ENCODE measurements around the gene PTGFRN. TPM values are rescaled to one million over a fixed set of nuclear protein-coding genes. Genes with fewer than 3 reads are reported as not detected.

PTGFRN gene
- total and polyA plus RNA-seq, 2 of the 8 experiments (the other 6 are each of a cell fraction or from before 2014, with no cell fraction given) = 13.0 to 32.6 TPM

DNA sequence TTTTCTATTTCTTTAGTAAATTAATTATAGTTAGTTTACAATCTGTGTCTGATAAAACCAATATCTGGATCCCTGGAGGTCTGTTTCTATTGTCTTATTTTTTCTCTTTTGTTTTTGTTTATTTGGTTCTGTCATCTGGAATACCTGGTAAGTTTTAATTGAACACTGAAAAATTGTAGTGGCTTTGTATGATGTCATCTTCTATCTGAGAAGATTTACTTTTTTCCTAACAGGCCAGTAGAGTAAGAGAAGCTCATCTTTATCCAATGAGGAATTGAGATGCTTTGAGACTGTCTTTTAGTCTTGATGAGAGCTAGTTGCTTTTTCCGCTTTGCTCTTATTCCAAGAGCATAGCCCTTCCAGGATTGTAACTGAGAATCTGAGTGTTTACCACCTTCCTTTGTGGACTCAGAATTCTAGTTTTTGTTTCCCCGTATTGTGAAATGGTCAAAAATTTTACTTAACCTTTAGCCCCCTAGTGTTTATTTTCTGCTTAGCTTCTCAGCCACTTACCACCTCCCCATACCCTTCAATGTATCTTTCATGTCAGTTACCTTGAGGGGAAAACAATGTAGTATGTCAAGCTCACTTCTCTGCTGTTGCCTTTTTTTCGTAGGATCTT is 25.0 kb downstream of the PTGFRN start:
- no peaks in the 10 kb centered on the region; a peak in 2 of 7 replicates for H3K4me1 ChIP-seq (replicated peaks in 1 of 4; ENCODE audit: control insufficient read depth in 3 of 4, insufficient read depth in 4 of 4, low read length in 3 of 4)
- no peak overlapping the region for H2BK20ac ChIP-seq (ENCODE audit: low read length)
- no peak overlapping the region for H3K4me3 ChIP-seq (ENCODE audit: extremely low read depth in 1 of 4, insufficient read depth in 2 of 4, low read depth in 3 of 4, low read length in 4 of 4)
- H3K4me2 ChIP-seq (ENCODE audit: insufficient read depth in 1 of 2, low read depth in 2 of 2, low read length in 2 of 2) = no peak overlapping the region
- H3K23me2 ChIP-seq (ENCODE audit: low read depth, low read length) = no peaks in the 10 kb centered on the region; the same call in 1 of the 2 replicates
- no peak overlapping the region for H2BK15ac ChIP-seq (ENCODE audit: low read length)
- H2BK120ac ChIP-seq (replicated peaks; ENCODE audit: low read depth, low read length) = no peak overlapping the region
- no peaks in the 10 kb centered on the region for H3K27me3 ChIP-seq (replicated peaks in 1 of 4; ENCODE audit: control insufficient read depth in 3 of 4, extremely low read depth in 1 of 4, insufficient read depth in 3 of 4, low read length in 3 of 4)
- no peak overlapping the region for H2AK5ac ChIP-seq (ENCODE audit: low read depth, low read length)
- no peak overlapping the region for H4K91ac ChIP-seq (replicated peaks; ENCODE audit: insufficient read length, low read length)
- H2AFZ ChIP-seq (ENCODE audit: low read length) = no peak overlapping the region
- H3K36me3 ChIP-seq (ENCODE audit: control insufficient read depth in 2 of 4, insufficient read depth in 4 of 4, low read length in 3 of 4) = no peaks in the 10 kb centered on the region
- H3K14ac ChIP-seq (ENCODE audit: insufficient read length) = no peak overlapping the region
- CTCF ChIA-PET (ENCODE audit: partially characterized antibody) = interaction anchor here (0.6 to 3.1 kb wide), 28 partner anchors 9 to 227 kb away, joined by 3 to 25 read pairs (median 4); no protein-coding TSS in a partner anchor
- no peak overlapping the region for H2BK5ac ChIP-seq (ENCODE audit: low read depth, low read length)
- TF ChIP-seq TEAD4 (IDR thresholded peaks at IDR 0.05; ENCODE audit: low read depth, low read length) (no peak), RAD21 (IDR thresholded peaks at IDR 0.05 in 1 of 2, conservative IDR thresholded peaks at IDR 0.05 in 1 of 2; ENCODE audit: low read depth in 2 of 2, low read length in 2 of 2) (peak; percentile 22 to 28; a peak in 2 of 4 replicates), CEBPB (IDR thresholded peaks at IDR 0.05; ENCODE audit: low read depth, low read length) (peak; percentile 74)
- TF ChIP-seq, protein P1, sequence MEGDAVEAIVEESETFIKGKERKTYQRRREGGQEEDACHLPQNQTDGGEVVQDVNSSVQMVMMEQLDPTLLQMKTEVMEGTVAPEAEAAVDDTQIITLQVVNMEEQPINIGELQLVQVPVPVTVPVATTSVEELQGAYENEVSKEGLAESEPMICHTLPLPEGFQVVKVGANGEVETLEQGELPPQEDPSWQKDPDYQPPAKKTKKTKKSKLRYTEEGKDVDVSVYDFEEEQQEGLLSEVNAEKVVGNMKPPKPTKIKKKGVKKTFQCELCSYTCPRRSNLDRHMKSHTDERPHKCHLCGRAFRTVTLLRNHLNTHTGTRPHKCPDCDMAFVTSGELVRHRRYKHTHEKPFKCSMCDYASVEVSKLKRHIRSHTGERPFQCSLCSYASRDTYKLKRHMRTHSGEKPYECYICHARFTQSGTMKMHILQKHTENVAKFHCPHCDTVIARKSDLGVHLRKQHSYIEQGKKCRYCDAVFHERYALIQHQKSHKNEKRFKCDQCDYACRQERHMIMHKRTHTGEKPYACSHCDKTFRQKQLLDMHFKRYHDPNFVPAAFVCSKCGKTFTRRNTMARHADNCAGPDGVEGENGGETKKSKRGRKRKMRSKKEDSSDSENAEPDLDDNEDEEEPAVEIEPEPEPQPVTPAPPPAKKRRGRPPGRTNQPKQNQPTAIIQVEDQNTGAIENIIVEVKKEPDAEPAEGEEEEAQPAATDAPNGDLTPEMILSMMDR (IDR thresholded peaks at IDR 0.05; ENCODE audit: control extremely low read depth in 1 of 3, insufficient read depth in 1 of 3, low read depth in 1 of 3, low read length in 3 of 3) = peak in 1 of 3 experiments; percentile 48; a peak in 2 of 4 replicates
- H3K79me1 ChIP-seq (ENCODE audit: low read depth, low read length) = peaks cover 3% of the 10 kb centered on the region; the same call in 1 of the 2 replicates
- no peak overlapping the region for H3K9ac ChIP-seq (replicated peaks in 1 of 4; ENCODE audit: extremely low read depth in 1 of 4, low read depth in 3 of 4, low read length in 3 of 4)
- no peak overlapping the region for H3K4ac ChIP-seq (replicated peaks; ENCODE audit: insufficient read length, low read depth, low read length)
- DNase-seq (ENCODE audit: low read depth in 1 of 2, low spot score in 2 of 2) (no peak), FAIRE-seq (peak; percentile 50)
- POLR2A ChIA-PET (ENCODE audit: partially characterized antibody) = interaction anchor here (1.2 kb wide), 1 partner anchor 25 kb away, joined by 5 read pairs; the partner anchor contains the start of gene PTGFRN
- no peak overlapping the region for H3K56ac ChIP-seq (replicated peaks; ENCODE audit: insufficient read length, low read depth, low read length)
- no peak overlapping the region for H3K27ac ChIP-seq (ENCODE audit: low read depth, low read length)
- H3K18ac ChIP-seq (ENCODE audit: extremely low read depth, low read length) = no peak overlapping the region
- H3K23ac ChIP-seq (ENCODE audit: insufficient read length) = no peak overlapping the region
- no peak overlapping the region for H4K8ac ChIP-seq (ENCODE audit: extremely low read depth, insufficient read depth, low read length)
- no peak overlapping the region for H4K5ac ChIP-seq (ENCODE audit: insufficient read length, low read depth, low read length)
- no peaks in the 10 kb centered on the region for H4K20me1 ChIP-seq (replicated peaks in 1 of 2; ENCODE audit: control insufficient read depth in 1 of 2, insufficient read depth in 2 of 2, low read length in 2 of 2)
- H2BK12ac ChIP-seq (ENCODE audit: low read depth, low read length) = no peak overlapping the region
- peaks cover 0 to 19% of the 10 kb centered on the region in 2 experiments; a peak in 1 of 4 replicates for H3K79me2 ChIP-seq (ENCODE audit: control insufficient read depth in 1 of 2, insufficient read depth in 2 of 2, low read length in 2 of 2)
- no peaks in the 10 kb centered on the region for H3K9me3 ChIP-seq (ENCODE audit: insufficient read depth in 2 of 2, low read depth in 1 of 2, low read length in 1 of 2)
- 73% methylated on average over 3 of the region's 3 CpGs; no CpG with 5 or more reads in 1 of the 2 experiments for WGBS, 2 experiments (ENCODE audit: extremely low coverage in 1 of 2, insufficient coverage in 1 of 2, insufficient read length in 1 of 2, insufficient replicate concordance in 2 of 2, low coverage in 1 of 2, low lambda C conversion rate in 2 of 2, missing lambda C conversion rate in 1 of 2)

Data from H1 (cell line).